Measurements from ENCODE around the gene IL23A.

The IL23A gene

GRCh38 chr12:56351325-56351724, 12.6 kb downstream of the IL23A start:
- no peak for DNase-seq
- WGBS (ENCODE audit: insufficient coverage): no CpG with 5 or more reads among the region's 2 CpGs
- no peaks in the 10 kb centered on the region for H3K9me3 ChIP-seq (ENCODE audit: control extremely low read depth in 1 of 5, control insufficient read depth in 4 of 5, insufficient read depth in 2 of 5, low read depth in 1 of 5, low read length in 4 of 5)
- peaks cover 35 to 91% (median 62%) of the 10 kb centered on the region in 4 experiments for H3K36me3 ChIP-seq (ENCODE audit: control insufficient read depth in 4 of 4, insufficient read depth in 4 of 4, low read length in 3 of 4)
- no peak overlapping the region for H3K27ac ChIP-seq (ENCODE audit: insufficient read depth in 1 of 2, low read depth in 1 of 2, low read length in 2 of 2, poor library complexity in 1 of 2, severe bottlenecking in 2 of 2)
- ChIA-PET POLR2A (no interaction called here), CTCF (interaction anchor here (0.6 to 0.9 kb wide), 3 partner anchors 8 to 93 kb away, joined by 3 read pairs; partner anchors contain the start of gene ANKRD52)
- H3K27me3 ChIP-seq (replicated peaks in 2 of 5; ENCODE audit: control insufficient read depth in 4 of 5, insufficient read depth in 5 of 5, low read length in 4 of 5): no peaks in the 10 kb centered on the region
- H3K4me3 ChIP-seq (ENCODE audit: control insufficient read depth in 1 of 7, extremely low read depth in 1 of 7, insufficient read depth in 4 of 7, low read depth in 2 of 7, low read length in 6 of 7): no peak overlapping the region
- no peaks in the 10 kb centered on the region for H3K4me1 ChIP-seq (ENCODE audit: control extremely low read depth in 1 of 4, control insufficient read depth in 4 of 4, insufficient read depth in 4 of 4, low read length in 3 of 4)

GRCh38 chr12:56358836-56359532, 20.3 kb downstream of the IL23A start:
- peak overlapping the region in 6 of 7 experiments; percentile 89 to 99 (median 98) for H3K4me3 ChIP-seq (ENCODE audit: control insufficient read depth in 1 of 7, extremely low read depth in 1 of 7, insufficient read depth in 4 of 7, low read depth in 2 of 7, low read length in 6 of 7)
- ChIA-PET CTCF (interaction anchor here (1.7 to 2.8 kb wide), 5 partner anchors 14 to 106 kb away, joined by 5 to 9 read pairs (median 7); partner anchors contain the start of genes CNPY2 and PAN2), POLR2A (interaction anchor here (1.2 to 1.4 kb wide), 4 partner anchors 12 to 43 kb away, joined by 3 to 9 read pairs (median 7); partner anchors contain the start of gene CNPY2)
- H3K9me3 ChIP-seq (ENCODE audit: control extremely low read depth in 1 of 5, control insufficient read depth in 4 of 5, insufficient read depth in 2 of 5, low read depth in 1 of 5, low read length in 4 of 5): no peaks in the 10 kb centered on the region
- H3K4me1 ChIP-seq (ENCODE audit: control extremely low read depth in 1 of 4, control insufficient read depth in 4 of 4, insufficient read depth in 4 of 4, low read length in 3 of 4): peaks cover 14 to 19% (median 16%) of the 10 kb centered on the region in 4 experiments
- H3K36me3 ChIP-seq (ENCODE audit: control insufficient read depth in 4 of 4, insufficient read depth in 4 of 4, low read length in 3 of 4): peaks cover 13 to 25% (median 20%) of the 10 kb centered on the region in 4 experiments
- H3K27ac ChIP-seq (ENCODE audit: insufficient read depth in 1 of 2, low read depth in 1 of 2, low read length in 2 of 2, poor library complexity in 1 of 2, severe bottlenecking in 2 of 2): peak overlapping the region; percentile 64 to 88
- no peaks in the 10 kb centered on the region for H3K27me3 ChIP-seq (replicated peaks in 2 of 5; ENCODE audit: control insufficient read depth in 4 of 5, insufficient read depth in 5 of 5, low read length in 4 of 5)
- peak in 2 of 3 donors; percentile 46 to 58 for DNase-seq
- 0% methylated on average over 1 of the region's 1 CpG for WGBS (ENCODE audit: insufficient coverage)

GRCh38 chr12:56359851-56360767, 21.4 kb downstream of the IL23A start, which contains the start of gene STAT2:
STAT2 (minus strand) TSS chr12:56360107; CDS start chr12:56356571, 3,536 bp downstream.
- H3K9me3 ChIP-seq (ENCODE audit: control extremely low read depth in 1 of 5, control insufficient read depth in 4 of 5, insufficient read depth in 2 of 5, low read depth in 1 of 5, low read length in 4 of 5): no peaks in the 10 kb centered on the region
- peaks cover 14 to 19% (median 16%) of the 10 kb centered on the region in 4 experiments for H3K4me1 ChIP-seq (ENCODE audit: control extremely low read depth in 1 of 4, control insufficient read depth in 4 of 4, insufficient read depth in 4 of 4, low read length in 3 of 4)
- peak within 1 kb of the TSS; percentile 60 to 99 (median 96) for H3K4me3 ChIP-seq (ENCODE audit: control insufficient read depth in 1 of 7, extremely low read depth in 1 of 7, insufficient read depth in 4 of 7, low read depth in 2 of 7, low read length in 6 of 7)
- ChIA-PET CTCF (interaction anchor here (0.7 to 2.8 kb wide), 12 partner anchors 11 to 113 kb away, joined by 3 to 9 read pairs (median 5); partner anchors contain the start of genes CNPY2 and PAN2), POLR2A (interaction anchor here (1.2 to 1.5 kb wide), 6 partner anchors 13 to 44 kb away, joined by 3 to 9 read pairs (median 7); partner anchors contain the start of genes CNPY2, IL23A and PAN2)
- DNase-seq: peak; percentile 100
- H3K27ac ChIP-seq (ENCODE audit: insufficient read depth in 1 of 2, low read depth in 1 of 2, low read length in 2 of 2, poor library complexity in 1 of 2, severe bottlenecking in 2 of 2): peak within 1 kb of the TSS; percentile 64 to 88
- WGBS (ENCODE audit: insufficient coverage): under 1% methylated on average over 47 of the region's 54 CpGs
- H3K27me3 ChIP-seq (replicated peaks in 2 of 5; ENCODE audit: control insufficient read depth in 4 of 5, insufficient read depth in 5 of 5, low read length in 4 of 5): no peaks in the 10 kb centered on the region
- peaks cover 5 to 13% (median 13%) of the 10 kb centered on the region in 4 experiments for H3K36me3 ChIP-seq (ENCODE audit: control insufficient read depth in 4 of 4, insufficient read depth in 4 of 4, low read length in 3 of 4)

GRCh38 chr12:56361487-56362129, 22.9 kb downstream of the IL23A start:
- ChIA-PET CTCF (interaction anchor here (1.7 kb wide), 2 partner anchors 15 to 50 kb away, joined by 3 to 5 read pairs; no protein-coding TSS in a partner anchor), POLR2A (interaction anchor here (0.6 kb wide), 1 partner anchor 16 kb away, joined by 3 read pairs; no protein-coding TSS in a partner anchor)
- 98% methylated on average over 7 of the region's 8 CpGs for WGBS (ENCODE audit: insufficient coverage)
- H3K36me3 ChIP-seq (ENCODE audit: control insufficient read depth in 4 of 4, insufficient read depth in 4 of 4, low read length in 3 of 4): no peaks in the 10 kb centered on the region
- no peaks in the 10 kb centered on the region for H3K27me3 ChIP-seq (replicated peaks in 2 of 5; ENCODE audit: control insufficient read depth in 4 of 5, insufficient read depth in 5 of 5, low read length in 4 of 5)
- H3K4me1 ChIP-seq (ENCODE audit: control extremely low read depth in 1 of 4, control insufficient read depth in 4 of 4, insufficient read depth in 4 of 4, low read length in 3 of 4): peaks cover 14 to 19% (median 16%) of the 10 kb centered on the region in 4 experiments
- no peak overlapping the region for H3K4me3 ChIP-seq (ENCODE audit: control insufficient read depth in 1 of 7, extremely low read depth in 1 of 7, insufficient read depth in 4 of 7, low read depth in 2 of 7, low read length in 6 of 7)
- H3K9me3 ChIP-seq (ENCODE audit: control extremely low read depth in 1 of 5, control insufficient read depth in 4 of 5, insufficient read depth in 2 of 5, low read depth in 1 of 5, low read length in 4 of 5): no peaks in the 10 kb centered on the region
- no peak overlapping the region for H3K27ac ChIP-seq (ENCODE audit: insufficient read depth in 1 of 2, low read depth in 1 of 2, low read length in 2 of 2, poor library complexity in 1 of 2, severe bottlenecking in 2 of 2)
- DNase-seq: no peak

- ChIA-PET POLR2A (no interaction called here), CTCF (interaction anchor here (1.7 kb wide), 2 partner anchors 14 to 51 kb away, joined by 3 to 5 read pairs; no protein-coding TSS in a partner anchor)
- H3K4me3 ChIP-seq (ENCODE audit: control insufficient read depth in 1 of 7, extremely low read depth in 1 of 7, insufficient read depth in 4 of 7, low read depth in 2 of 7, low read length in 6 of 7): no peak within 1 kb of the TSS
- 100% methylated on average over 8 of the region's 10 CpGs for WGBS (ENCODE audit: insufficient coverage)
- no peaks in the 10 kb centered on the region for H3K27me3 ChIP-seq (replicated peaks in 2 of 5; ENCODE audit: control insufficient read depth in 4 of 5, insufficient read depth in 5 of 5, low read length in 4 of 5)
- H3K36me3 ChIP-seq (ENCODE audit: control insufficient read depth in 4 of 4, insufficient read depth in 4 of 4, low read length in 3 of 4): no peaks in the 10 kb centered on the region
- DNase-seq: no peak
- no peak within 1 kb of the TSS for H3K27ac ChIP-seq (ENCODE audit: insufficient read depth in 1 of 2, low read depth in 1 of 2, low read length in 2 of 2, poor library complexity in 1 of 2, severe bottlenecking in 2 of 2)
- no peaks in the 10 kb centered on the region for H3K9me3 ChIP-seq (ENCODE audit: control extremely low read depth in 1 of 5, control insufficient read depth in 4 of 5, insufficient read depth in 2 of 5, low read depth in 1 of 5, low read length in 4 of 5)
- H3K4me1 ChIP-seq (ENCODE audit: control extremely low read depth in 1 of 4, control insufficient read depth in 4 of 4, insufficient read depth in 4 of 4, low read length in 3 of 4): peaks cover 14 to 19% (median 16%) of the 10 kb centered on the region in 4 experiments
These were observed 23.7 kb downstream of the IL23A start, which contains the start of gene APOF for GRCh38 chr12:56362130-56363059. APOF (minus strand) TSS chr12:56362857; CDS start chr12:56362745, 112 bp downstream.

- WGBS (ENCODE audit: insufficient coverage): 100% methylated on average over 2 of the region's 3 CpGs
- Histone ChIP-seq H3K4me1 (ENCODE audit: control extremely low read depth in 1 of 4, control insufficient read depth in 4 of 4, insufficient read depth in 4 of 4, low read length in 3 of 4) (no peaks in the 10 kb centered on the region), H3K9me3 (ENCODE audit: control extremely low read depth in 1 of 5, control insufficient read depth in 4 of 5, insufficient read depth in 2 of 5, low read depth in 1 of 5, low read length in 4 of 5) (no peaks in the 10 kb centered on the region), H3K4me3 (ENCODE audit: control insufficient read depth in 1 of 7, extremely low read depth in 1 of 7, insufficient read depth in 4 of 7, low read depth in 2 of 7, low read length in 6 of 7) (no peak overlapping the region), H3K27me3 (replicated peaks in 2 of 5; ENCODE audit: control insufficient read depth in 4 of 5, insufficient read depth in 5 of 5, low read length in 4 of 5) (no peaks in the 10 kb centered on the region), H3K27ac (ENCODE audit: insufficient read depth in 1 of 2, low read depth in 1 of 2, low read length in 2 of 2, poor library complexity in 1 of 2, severe bottlenecking in 2 of 2) (no peak overlapping the region), H3K36me3 (ENCODE audit: control insufficient read depth in 4 of 4, insufficient read depth in 4 of 4, low read length in 3 of 4) (no peaks in the 10 kb centered on the region)
- ChIA-PET CTCF (no interaction called here), POLR2A (no interaction called here)
- DNase-seq: no peak
These were observed 28.3 kb downstream of the IL23A start for GRCh38 chr12:56366948-56367347.
